GM19372 (cell line): ENCODE results near the gene CNTF.
"Not testable (repeated sequence)": the region's sequence is repeated elsewhere in the genome, so short reads cannot be mapped to it uniquely, and the experiment has no call there.

ENCODE experiments used
- ATAC-seq: cut with Tn5 transposase; IDR thresholded peaks from one replicate; pipeline ENCODE4 v1.9.1; 2021; ENCODE audit warnings: mild to moderate bottlenecking, low read depth, moderate library complexity; ENCODE audit not compliant: unreplicated experiment

CNTF gene, protein sequence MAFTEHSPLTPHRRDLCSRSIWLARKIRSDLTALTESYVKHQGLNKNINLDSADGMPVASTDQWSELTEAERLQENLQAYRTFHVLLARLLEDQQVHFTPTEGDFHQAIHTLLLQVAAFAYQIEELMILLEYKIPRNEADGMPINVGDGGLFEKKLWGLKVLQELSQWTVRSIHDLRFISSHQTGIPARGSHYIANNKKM

DNA sequence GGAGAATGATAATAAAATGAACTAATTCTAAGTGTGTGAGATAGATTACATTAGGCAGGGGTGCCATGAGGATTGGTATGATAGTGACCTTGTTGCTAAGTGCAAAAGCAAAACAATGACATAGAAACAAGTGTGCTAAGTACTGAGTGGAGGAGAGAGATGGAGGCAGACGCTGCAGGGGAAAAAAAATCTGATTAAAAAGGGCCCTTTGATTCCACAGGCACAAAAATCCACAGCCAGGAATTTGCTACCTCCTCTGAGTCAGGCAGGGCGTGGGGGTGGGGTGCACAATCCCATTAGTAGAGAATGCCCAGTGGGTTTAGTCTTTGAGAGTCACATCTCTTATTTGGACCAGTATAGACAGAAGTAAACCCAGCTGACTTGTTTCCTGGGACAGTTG is at the start of gene CNTF:
TSS of gene CNTF (plus strand) at position 322 of the 400 bp plus-strand sequence. CDS start 88 bp downstream, outside the sequence.
- no peak for ATAC-seq

GRCh38 chr11:58572906-58573305 is 49.6 kb upstream of the CNTF start:
- not testable (repeated sequence) for ATAC-seq

GRCh38 chr11:58573451-58574104 is 48.9 kb upstream of the CNTF start:
- no peak for ATAC-seq

- no peak for ATAC-seq
These were observed 47.6 kb upstream of the CNTF start for GRCh38 chr11:58574881-58575280.

- ATAC-seq, result no peak
These were observed 47.0 kb upstream of the CNTF start, which contains the start of gene LPXN for GRCh38 chr11:58575377-58576020. TSS of gene LPXN (minus strand) at chr11:58575856. CDS start at chr11:58575772, 84 bp downstream.

DNA sequence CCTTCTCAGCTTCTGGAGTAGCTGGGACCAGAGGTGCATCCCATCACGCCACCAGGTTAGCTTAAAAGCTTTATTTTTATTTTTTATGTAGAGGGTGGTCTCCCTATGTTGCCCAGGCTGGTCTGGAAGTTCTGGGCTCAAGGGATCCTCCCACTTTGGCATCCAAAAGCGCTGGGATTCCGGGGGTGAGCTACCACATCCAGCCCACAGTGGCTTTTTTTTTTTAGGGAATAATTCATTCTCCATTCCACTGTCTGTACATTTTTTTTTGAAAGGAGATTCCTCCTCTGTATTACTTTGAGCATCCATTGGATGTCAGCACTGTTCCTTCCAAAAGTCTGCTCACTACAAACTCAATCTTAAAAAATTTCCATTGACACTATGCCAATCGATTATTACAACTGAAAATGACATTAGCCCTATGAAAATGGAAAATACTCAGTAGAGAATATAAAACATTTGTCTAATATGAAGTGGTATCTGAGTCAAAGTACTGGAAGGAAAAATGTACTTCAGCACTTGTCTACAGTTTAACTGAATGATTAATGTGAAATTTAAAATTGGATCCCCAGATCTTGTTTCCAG is 45.5 kb upstream of the CNTF start:
- no peak for ATAC-seq

- peak; percentile 50 for ATAC-seq
These were observed 44.8 kb upstream of the CNTF start for GRCh38 chr11:58577555-58578135.

DNA sequence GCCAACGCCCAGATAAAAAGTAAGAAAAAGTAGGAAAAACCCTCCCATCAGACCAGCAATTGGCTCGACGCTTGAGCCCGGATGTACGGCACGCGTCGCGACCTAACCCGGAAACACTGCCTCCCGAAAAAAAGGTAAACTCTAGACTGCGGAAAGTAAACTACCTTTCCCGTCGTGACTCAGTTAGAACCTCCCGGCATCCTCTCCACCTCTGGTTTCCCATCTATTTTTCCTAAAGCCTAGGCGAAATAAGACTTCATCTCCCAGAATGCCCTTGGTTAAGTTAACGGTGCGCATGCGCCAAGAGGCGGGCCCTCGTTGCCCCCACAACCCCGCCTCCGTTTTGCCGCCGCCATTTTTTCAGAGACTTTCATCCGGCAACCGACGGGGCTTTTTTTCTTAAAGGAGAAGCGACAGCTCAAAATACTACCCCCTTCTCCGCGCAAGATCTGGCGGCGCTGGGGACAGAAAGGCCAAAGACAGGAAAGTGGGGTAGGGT is 44.3 kb upstream of the CNTF start:
- peak; percentile 18 for ATAC-seq

DNA sequence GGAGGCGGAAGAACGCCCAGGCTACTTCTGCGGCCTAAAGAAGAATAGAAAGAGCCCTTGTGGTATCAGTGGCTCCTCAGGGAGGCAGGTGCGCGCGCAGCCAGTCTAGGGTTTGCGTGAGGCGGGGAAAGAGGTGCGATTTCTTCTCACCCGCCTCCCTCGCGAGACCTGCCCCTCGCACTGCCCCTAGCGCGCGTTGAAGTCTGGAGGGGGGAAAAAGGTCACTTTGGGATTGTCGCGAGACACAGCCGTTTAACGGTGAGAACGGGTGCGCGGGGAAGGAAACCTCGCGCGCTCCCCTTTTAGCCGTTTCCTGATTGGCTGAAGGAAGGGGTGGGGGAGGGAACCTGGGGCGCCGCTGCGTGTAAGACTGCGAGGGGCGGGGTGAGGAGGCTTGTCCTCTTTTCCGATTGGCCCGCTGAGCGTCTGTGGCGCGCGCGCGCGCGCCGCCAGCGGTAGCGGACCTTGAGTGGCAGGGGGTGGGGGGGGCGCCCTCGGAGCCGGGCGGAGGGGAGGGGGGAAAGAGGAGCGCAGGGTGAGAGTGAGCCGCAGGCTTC is 43.8 kb upstream of the CNTF start, which contains the start of gene ZFP91:
TSS of gene ZFP91 (plus strand) at position 429 of the 557 bp plus-strand sequence. CDS start 219 bp downstream, outside the sequence.
- peak; percentile 36 for ATAC-seq

- peak; percentile 34 for ATAC-seq
These were observed 43.0 kb upstream of the CNTF start for GRCh38 chr11:58579192-58580129.

GRCh38 chr11:58580311-58580710 is 42.2 kb upstream of the CNTF start:
- no peak for ATAC-seq

DNA sequence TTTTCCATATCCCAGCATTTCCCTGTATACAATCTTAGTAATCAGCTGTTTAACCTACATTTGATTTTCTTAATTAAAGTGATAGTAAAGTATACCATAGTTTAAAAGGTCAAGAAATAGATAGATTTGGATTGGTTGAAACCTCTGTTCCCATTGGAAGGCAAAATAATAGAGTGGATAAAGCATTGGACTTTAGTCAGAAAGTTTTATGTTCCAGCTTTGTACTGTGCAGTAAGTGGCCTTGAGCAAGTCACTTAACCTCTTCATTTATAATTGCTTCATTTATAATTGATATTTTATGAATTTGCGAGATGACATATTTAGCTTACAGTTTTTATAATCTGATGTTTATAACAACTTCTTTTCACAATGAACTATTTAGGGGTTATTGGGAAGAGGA is 40.0 kb upstream of the CNTF start:
- no peak for ATAC-seq

DNA sequence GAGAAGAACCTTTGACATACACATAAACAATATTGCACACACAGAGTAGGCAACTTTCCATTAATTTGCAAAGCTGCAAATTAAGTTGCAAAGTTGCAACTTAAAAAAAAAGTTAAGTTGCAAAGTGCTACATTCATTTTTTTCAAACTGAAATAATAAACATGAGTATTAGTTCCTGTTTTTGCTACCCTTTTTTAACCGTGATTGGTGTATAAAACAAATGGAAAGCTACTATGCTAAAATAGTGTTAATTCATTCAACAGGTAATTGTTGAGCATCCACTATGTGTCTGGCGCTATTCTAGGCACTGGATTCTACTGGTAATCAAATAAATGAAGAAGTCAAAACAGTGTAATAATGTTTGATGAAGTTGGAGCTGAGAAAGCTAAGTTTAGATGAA is 35.5 kb upstream of the CNTF start:
- ATAC-seq, result no peak

- no peak for ATAC-seq
These were observed 30.8 kb upstream of the CNTF start for GRCh38 chr11:58591659-58592058.

DNA sequence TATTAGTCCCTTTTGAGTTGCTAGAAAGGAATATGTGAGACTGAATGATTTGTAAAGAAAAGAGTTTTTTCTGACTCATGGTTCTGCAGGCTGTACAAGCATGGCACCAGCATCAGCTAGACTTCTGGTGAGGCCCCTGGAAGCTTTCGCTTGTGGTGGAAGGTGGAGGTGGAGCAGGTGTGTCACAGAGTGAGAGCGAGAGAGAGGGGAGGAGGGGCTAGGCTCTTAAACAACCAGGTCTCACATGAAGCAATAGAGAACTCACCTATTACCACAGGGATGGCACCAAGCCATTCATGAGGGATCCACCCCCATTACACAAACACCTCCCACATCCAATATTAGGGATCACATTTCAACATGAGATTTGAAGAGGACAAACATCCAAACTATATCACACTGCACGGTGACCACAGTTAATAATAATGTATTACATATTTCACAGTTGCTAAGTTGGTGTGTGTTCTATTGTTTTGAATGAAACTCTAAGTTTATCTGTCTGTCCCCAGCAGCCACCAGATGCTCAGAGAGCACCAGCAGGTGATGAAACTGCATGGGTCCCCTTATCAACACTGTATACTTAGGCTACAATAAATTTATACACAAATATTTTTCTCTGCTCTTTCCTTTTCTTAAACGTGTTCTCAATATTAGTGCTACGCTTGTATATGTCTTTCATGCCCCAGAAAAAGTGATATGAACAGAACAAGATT is 29.5 kb upstream of the CNTF start:
- ATAC-seq, result no peak

DNA sequence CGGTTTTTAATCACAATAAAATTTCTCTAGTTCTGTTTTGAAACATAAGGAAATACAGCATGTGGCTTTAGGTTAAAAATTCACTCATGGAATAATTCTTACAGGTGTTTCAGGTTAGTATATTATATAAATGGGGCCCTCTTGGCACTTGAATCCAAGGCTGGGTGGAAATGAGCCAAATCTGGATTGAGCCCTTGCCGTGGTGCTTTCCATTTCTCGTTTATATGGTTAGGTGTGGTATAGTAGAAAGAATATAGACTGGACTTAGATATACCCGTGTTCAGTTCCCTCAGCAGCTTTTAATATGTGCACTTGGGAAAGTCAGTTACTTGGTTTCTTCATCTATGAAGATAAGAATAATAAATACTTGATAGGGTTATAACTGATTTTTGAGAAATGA is 27.6 kb upstream of the CNTF start:
- no peak for ATAC-seq

DNA sequence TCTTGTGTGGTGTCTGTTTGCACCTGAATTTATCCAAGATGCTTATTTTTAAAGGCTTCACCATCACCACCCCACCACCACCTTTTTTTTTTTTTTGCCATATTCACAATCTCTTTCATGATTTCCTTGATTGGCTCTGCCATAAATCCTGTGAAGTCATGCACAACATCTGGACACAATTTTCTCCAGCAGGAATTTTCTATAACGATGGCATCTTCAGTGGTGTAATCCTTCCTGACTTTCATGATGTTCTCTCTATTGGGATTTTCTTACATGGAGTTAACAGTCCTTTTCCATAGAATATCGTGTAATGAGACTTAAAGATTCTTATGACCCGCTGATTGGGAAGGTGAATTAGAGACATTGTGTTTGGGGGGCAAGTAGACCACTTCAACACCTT is 25.8 kb upstream of the CNTF start:
- ATAC-seq, result no peak

DNA sequence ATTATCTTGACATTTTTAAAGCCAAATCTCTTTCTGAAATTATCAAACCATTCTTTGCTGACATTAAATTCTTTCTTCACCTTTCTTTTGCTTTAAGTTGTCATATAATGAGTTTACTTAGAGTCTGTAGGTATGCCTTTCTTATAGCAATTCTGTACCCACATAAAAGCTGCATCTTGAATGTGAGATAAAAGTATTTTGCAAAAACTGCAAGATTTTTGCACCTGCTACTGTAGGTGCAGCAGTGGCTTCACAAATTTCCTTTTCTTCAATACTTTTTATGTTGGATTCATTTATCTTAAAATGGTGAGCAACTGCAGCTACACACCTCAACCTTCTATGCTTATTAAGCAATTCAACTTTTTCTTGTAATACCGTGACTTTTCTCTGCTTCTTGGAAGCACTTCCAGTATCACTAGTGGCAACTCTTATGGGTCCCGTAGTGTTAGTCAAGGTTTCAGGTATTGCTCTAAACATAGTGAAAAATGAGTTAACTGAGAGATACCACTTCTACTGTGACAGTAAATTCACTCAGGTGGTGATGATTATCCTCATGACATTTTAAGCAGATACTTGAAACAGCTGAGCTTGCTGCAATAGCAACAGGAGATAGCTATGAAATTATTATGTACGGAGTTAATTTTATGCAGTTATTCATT is 24.9 kb upstream of the CNTF start:
- no peak for ATAC-seq
